ENCODE results near the gene ZC3HAV1.

DNA sequence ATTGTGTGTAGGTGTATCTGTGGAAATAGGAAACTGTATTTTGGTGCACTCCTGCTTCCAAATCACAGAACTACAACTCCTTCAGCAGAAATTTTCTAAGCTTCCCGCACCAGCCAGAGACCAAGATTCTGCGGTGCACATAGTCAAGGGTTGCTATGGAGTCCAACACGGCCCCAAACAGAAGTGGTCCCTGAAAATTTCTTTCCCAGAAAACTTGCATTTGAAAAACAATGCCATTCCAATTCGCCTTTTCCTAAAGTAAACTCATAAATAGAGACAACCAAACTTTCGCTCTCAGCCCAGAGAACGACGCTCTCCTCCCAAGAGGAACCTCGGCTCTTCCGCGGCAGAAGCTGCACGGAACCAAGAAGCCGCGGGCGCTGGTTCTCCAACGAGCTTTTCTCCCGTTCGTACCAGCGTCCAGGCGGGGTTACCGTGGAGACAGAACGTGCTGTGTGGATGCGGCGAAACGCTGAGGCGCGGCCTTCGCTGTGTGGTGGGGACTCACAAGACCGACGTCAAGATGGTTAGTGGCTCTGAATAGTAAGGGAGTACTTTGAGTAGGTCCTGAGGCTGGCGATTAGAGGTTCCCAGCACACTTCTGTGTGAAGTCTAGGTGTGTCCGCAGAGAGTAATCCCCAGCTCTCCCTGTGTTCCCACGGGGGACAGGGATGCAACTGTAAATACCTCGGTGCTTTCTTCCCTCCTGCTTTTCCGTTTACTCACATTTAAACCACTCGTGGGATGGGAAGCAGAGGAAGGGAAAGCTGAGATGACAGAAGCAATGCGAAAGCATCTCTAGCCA lies 24.0 kb upstream of the ZC3HAV1 start:
- TF ChIP-seq CTCF (conservative IDR thresholded peaks at IDR 0.05; ENCODE audit: low read depth in 2 of 2): no peak
- no peak for TF ChIP-seq EZH2 (IDR thresholded peaks at IDR 0.05; ENCODE audit: low read depth, unreplicated experiment)
- TF ChIP-seq ETS1 (IDR thresholded peaks at IDR 0.05): peak; percentile 72
- no peak for TF ChIP-seq EZH2phosphoT487 (IDR thresholded peaks at IDR 0.05; ENCODE audit: unreplicated experiment)
- TF ChIP-seq JUNB (IDR thresholded peaks at IDR 0.05; ENCODE audit: unreplicated experiment): no peak
- peak; percentile 63 for TF ChIP-seq CREB1 (CRISPR knock-in tag; IDR thresholded peaks at IDR 0.05; ENCODE audit: low read depth)
- TF ChIP-seq POLR2AphosphoS5 (IDR thresholded peaks at IDR 0.05; ENCODE audit: low read depth): peak; percentile 76
- no peak for TF ChIP-seq REST (IDR thresholded peaks at IDR 0.05; ENCODE audit: unreplicated experiment)
- peak; percentile 82; the same call in 1 of the 2 replicates for TF ChIP-seq ZNF114 (CRISPR knock-in tag; IDR thresholded peaks at IDR 0.05)
- TF ChIP-seq STAT1 (IDR thresholded peaks at IDR 0.05; ENCODE audit: unreplicated experiment): no peak
- TF ChIP-seq ZNF331 (CRISPR knock-in tag; IDR thresholded peaks at IDR 0.05; ENCODE audit: low read depth): no peak
